Uterus (tissue), 2 donors: ENCODE measurements around the gene A4GALT.

Experiments used
- POLR2A ChIP-seq, 2 donors: fragments of 450-650 bp; IDR thresholded peaks; one replicate each; pipeline ENCODE4 v1.6.1; 2016; ENCODE audit warnings: antibody characterized with exemption in 2 of 2, mild to moderate bottlenecking in 1 of 2, moderate library complexity in 1 of 2
- TF ChIP-seq, protein P1 (sequence below), 4 experiments: fragments of 200-600 bp in 2 of 4; fragments of 450-650 bp in 2 of 4; sonication (generic) in 2 of 4; IDR thresholded peaks; one replicate each; pipeline ENCODE4 v1.5.1; 2016 to 2019; ENCODE audit warnings: antibody characterized with exemption in 4 of 4, mild to moderate bottlenecking in 2 of 4, moderate library complexity in 1 of 4

DNA sequence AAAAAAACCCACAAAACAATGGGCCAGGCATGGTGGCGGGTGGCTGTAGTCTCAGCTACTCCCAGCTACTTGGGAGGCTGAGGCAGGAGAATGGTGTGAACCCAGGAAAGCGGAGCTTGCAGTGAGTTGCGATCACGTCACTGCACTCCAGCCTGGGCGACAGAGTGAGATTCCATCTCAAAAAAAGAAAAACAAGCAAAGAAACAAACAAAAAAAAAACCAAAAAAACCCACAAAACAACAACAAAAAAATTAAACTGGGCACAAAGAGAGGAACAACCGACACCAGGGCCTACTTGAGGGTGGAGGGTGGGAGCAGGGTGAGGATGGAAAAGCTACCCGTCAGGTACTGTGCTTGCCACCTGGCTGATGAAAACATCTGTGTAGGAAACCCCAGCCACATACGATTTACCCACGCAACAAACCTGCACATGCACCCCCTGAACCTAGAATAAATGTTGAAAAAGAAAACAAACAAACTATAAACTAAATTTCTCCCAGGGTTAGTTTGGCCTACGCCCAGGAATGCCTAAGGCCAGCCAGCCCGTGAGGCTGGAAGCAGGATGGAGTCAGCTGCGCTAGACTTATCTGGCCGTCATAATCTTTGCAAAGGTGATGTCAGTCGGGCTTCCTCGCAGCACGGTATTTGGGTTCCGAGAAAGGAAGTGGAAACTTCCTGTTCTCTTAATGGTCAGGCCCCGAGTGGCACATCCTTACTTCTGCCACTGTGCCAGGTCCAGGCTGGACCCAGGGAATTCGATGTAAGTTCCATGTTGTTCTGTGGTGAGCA lies 49.6 kb downstream of the A4GALT start:
- TF ChIP-seq POLR2A (IDR thresholded peaks at IDR 0.05): no peak
- TF ChIP-seq, protein P1, sequence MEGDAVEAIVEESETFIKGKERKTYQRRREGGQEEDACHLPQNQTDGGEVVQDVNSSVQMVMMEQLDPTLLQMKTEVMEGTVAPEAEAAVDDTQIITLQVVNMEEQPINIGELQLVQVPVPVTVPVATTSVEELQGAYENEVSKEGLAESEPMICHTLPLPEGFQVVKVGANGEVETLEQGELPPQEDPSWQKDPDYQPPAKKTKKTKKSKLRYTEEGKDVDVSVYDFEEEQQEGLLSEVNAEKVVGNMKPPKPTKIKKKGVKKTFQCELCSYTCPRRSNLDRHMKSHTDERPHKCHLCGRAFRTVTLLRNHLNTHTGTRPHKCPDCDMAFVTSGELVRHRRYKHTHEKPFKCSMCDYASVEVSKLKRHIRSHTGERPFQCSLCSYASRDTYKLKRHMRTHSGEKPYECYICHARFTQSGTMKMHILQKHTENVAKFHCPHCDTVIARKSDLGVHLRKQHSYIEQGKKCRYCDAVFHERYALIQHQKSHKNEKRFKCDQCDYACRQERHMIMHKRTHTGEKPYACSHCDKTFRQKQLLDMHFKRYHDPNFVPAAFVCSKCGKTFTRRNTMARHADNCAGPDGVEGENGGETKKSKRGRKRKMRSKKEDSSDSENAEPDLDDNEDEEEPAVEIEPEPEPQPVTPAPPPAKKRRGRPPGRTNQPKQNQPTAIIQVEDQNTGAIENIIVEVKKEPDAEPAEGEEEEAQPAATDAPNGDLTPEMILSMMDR (IDR thresholded peaks at IDR 0.05): no peak
